Skin epidermis (tissue), 12 donors: Measurements from ENCODE around the gene BDH1.
"Not testable (repeated sequence)": the region's sequence is repeated elsewhere in the genome, so short reads cannot be mapped to it uniquely, and the experiment has no call there.

Experiments
- H3K27ac ChIP-seq, 21 experiments: fragments of 200-600 bp; sonication (generic) in 11 of 21; one replicate each; pipeline ENCODE4 v1.5.0; 2020; ENCODE audit warnings: mild to moderate bottlenecking in 3 of 21, inconsistent platforms in 2 of 21, moderate library complexity in 2 of 21
- H3K4me3 ChIP-seq, 7 experiments: fragments of 200-600 bp; sonication (generic) in 2 of 7; one replicate each; pipeline ENCODE4 v1.5.0; 2020; ENCODE audit warnings: inconsistent platforms in 2 of 7, mild to moderate bottlenecking in 2 of 7, moderate library complexity in 1 of 7

The BDH1 gene

DNA sequence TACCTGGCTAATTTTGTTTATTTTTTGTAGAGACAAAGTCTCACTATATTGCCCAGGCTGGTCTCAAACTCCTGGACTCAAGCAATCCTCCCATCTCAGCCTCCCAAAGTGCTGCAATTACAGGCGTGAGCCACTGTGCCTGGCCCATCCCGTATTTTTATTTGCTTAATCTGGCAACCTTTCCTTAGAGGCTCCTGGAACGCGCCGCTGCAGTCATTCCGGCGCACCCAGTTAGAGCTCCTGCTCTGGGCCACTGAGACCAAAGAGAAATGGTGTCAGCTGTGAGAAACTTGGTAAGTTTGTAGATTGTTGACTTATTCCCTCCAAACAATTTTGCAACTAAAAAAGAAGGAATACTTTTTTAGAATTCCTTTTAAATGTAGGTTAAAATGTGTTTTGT is 78.0 kb downstream of the BDH1 start:
- peak overlapping the region in 3 of 21 experiments; percentile 4 to 67 (median 31) for H3K27ac ChIP-seq
- H3K4me3 ChIP-seq = not testable (repeated sequence)

DNA sequence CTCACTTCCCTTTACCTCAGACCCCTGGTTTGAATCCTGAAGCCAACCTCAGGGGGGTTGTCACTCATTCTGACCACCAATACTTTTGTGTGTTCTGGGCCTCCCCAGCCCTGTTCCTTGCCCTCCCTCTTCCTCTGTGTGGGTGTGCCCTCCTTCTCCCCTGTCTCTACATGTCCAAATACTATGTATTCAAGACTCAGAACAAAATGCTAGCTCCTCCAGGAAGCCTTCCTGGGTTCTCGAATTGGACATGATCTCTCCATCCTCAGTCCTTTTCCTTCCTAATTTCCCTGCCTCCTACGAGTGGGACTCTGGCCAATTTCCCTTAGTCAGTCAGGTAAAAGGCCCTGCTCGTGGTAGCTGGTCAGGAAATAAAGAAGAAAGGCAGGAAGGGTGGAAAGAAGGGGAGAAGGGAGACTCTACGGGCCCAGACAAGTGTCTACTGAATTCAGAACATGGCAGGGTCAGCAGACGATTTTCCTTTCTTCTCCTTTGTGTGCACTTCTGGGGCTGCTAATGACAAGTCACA is 79.7 kb downstream of the BDH1 start:
- no peak overlapping the region for H3K4me3 ChIP-seq
- peak overlapping the region in 1 of 21 experiments; percentile 7 for H3K27ac ChIP-seq

DNA sequence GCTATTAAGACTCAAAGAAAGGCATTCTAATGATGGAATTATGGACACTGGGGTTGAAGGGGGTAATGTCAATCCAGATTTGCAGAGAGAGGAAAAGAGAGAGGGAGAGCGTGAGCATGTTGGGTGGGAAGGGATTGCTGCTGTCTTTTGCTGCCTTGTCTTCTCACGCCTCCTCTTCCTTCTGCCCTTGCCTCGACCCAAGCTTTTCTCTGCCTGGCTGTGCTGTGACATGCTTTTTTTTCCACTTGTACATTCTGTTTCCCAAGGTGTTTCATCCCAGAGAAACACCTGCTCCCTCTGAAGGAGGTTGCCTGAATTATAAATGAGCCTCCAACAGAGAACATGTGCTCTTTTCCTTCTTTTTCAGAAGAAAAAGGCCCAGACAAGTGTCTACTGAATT is 80.3 kb downstream of the BDH1 start:
- Histone ChIP-seq H3K4me3 (no peak overlapping the region), H3K27ac (no peak overlapping the region)

DNA sequence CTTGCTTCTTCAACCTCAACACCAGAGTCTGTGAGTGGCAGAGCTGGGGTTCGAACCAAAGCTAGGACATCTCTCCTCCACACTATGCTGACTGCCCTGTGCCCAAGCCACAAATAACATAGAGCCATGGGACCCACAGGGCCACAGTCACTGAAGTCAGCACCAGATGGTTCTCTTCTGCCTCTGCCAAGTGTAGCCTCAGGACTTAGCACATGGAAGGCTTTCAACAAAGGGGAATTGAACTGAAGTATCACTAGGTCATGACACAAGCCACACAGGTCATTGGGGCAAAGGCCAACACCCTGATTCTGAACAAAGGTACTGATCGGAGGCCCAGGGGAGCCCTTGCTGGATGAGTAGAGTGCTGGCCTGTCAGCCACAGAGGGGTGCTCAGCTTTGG is 83.6 kb downstream of the BDH1 start:
- Histone ChIP-seq H3K27ac (peak overlapping the region in 1 of 21 experiments; percentile 30), H3K4me3 (no peak overlapping the region)

DNA sequence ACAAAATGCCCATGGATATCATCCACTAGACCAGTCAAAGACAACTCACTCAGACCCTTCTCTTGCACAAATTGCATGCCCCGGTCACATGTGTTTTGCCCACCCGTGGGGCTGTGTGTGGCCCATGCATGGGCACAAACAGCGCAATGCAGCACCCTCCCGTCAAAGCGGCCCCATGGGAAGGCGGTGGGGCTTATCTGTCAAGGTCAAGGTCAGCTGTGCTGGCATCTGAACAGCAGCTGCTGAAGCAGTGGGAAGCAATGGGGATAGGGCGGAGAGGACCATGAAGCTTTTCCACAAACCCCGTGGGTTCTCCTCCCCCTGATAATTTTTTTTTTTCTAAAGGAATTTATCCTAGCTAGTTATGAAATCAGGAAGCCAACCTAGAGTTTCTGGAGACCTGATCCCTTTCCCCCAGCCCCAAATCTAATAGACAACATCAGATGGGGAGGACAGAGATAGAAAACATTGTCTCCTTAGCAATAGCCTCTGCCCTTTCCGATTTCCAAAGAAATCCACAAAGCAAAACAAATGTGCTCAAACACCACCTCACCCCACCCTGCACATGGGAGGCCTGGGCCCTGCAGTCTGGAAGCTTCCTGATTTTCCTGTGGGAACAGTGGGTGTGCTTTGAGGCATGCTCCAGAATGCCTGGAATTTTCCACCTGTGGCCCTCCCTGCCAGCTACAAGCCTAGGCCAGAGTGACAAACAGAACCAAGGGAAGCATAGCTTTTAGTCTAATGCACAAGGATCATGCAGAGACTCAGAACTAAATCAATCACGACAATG is 84.4 kb downstream of the BDH1 start:
- Histone ChIP-seq H3K27ac (peak overlapping the region in 1 of 21 experiments; percentile 30), H3K4me3 (no peak overlapping the region)

DNA sequence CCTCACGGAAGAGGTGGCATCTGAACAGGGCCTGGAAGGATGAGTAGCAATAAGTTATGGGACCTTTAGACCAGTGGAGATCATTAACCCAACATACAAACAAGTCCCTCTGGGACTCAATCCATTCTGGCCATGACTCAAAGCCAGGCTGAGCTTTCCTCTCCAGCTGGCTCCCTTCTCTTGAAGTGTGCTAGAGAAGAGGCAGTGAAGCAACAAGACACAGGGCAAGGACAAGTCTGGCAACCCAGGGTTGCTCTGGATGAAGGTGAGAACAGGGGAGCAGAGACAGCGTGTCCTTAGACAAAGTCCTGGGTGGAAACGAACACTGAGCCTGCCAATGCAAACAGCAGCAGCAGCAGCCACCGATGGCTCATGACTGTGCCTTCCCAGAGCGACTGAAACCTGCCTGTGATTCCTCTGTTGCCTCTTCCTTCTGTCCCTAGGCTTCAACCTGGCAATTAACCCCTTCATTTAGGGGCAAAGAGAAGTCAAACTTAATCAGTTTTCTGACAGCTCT is 86.8 kb downstream of the BDH1 start:
- peak overlapping the region in 1 of 21 experiments; percentile 12 for H3K27ac ChIP-seq
- no peak overlapping the region for H3K4me3 ChIP-seq

DNA sequence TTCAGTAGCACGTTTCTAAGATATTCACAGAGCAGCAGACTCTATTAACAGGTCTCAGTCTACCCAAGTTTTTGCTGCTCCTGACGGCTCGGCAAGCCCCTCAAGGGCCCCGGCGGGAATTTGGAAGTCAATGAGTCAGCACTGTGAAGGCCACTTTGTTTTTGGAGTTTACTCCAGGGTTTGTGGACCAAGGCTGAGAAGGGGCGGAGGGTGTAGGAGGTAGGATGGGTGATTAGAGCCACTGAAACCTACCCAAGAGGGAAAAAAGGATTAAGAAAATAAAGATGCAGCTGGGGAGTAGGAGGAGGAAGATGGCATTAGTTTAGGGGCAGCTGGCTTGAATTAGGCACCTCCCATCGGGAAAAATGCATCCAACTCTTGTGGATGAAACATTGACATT is 87.6 kb downstream of the BDH1 start:
- Histone ChIP-seq H3K4me3 (no peak overlapping the region), H3K27ac (peak overlapping the region in 2 of 21 experiments; percentile 38 to 81)

DNA sequence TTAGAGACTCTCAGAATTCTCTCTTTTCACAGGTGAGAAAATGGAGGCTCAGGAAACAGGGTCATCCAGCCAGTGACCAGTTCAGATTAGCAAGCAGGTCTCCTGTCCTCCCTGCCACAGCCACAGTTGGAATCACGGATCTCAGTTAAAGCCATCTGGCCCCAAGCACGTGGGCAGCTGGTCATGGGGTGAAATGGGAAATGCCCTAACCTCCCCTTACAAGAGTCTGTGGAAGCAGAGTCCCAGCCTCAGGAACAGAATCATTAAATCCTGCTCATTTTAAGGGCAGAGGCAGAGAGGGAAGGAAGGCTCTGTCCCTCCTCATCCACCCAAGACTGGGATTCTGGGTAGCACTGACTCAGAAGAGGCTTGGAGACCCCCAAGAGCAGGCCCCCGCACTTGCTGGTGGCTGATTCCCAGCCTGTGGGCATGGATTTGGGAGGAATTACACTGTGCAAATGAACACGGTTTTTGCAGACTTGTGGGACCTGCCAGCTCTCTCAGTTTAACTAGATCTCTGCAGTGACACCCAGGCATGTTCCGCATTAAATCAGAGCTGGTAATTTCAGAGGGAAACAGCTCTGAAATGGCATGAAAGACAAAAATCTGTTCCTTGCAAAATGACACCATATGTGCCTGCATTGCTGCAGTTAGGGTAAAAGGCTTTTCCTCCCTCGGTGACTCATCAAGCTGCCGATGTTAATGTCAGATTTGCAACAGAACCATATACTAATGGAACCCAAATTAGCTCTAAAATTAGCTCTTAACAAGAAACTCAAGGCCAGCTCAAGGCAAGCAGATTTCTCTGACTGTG is 89.0 kb downstream of the BDH1 start:
- Histone ChIP-seq H3K4me3 (no peak overlapping the region), H3K27ac (peak overlapping the region in 17 of 21 experiments; percentile 22 to 81 (median 50))

DNA sequence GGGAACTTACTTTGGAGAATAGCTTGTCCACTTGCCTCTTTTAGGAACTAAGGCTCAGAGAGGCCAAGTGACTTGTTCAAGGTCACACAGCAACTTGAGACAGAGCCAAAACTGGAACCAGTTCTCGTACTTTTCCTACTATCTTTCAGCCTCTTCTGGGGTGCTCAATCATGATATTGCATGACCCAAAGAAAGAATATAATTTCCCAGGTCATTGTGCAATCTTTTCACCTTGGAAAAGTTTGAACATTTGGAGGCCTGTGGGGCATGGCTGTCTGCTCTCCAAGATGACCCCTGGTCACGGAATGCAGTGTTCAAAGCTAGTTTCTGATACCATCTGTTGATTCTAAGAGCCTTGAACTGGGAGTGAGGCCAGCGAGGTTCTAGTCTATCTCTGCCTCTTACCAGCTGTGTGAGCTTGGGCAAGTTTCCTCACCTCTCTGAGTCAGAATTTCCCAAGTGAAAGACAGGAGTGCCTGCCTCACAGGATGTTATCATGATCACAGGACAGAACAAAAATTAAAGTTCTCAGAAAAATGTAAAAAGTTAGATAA is 89.7 kb downstream of the BDH1 start:
- Histone ChIP-seq H3K27ac (peak overlapping the region in 12 of 21 experiments; percentile 14 to 81 (median 50)), H3K4me3 (no peak overlapping the region)

DNA sequence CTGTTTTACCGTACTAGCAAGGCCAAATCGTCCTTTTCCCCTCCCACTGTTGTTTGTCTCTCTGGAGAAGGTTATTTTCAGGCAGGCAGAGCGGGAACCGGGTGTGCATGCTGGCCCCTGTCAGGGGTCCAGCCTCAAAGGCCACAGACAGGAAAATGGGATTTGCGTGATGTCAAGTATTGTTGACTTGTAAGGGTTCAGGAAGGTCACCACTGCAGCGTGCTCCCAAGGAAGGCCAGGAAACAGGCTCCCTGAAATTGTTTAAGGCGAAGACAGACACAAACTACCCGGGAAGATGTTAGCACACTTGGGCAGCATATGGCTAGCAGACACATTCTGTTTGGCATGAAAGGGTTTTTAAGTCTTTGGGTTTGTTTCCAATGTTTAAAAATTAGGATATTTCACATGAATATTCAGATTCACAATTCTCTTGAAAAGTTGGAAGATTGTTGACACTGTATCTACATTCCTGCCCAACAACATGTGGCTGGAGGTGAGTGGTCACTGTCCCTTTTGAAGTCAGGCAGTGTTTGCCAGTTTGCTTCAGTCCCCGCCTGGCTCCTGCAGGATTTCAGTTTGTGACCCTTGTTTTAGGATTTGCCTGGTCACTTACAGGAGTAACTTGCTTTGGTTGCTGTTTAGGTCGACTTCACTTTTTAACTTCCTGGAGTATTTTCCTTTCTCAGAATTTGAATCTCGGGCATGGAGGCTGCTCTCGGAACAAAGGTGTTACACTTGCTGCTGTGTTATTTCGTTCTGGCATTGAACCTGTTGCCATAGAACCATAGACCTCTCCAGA is 90.4 kb downstream of the BDH1 start:
- peak overlapping the region in 2 of 21 experiments; percentile 4 to 81 for H3K27ac ChIP-seq
- H3K4me3 ChIP-seq = no peak overlapping the region

DNA sequence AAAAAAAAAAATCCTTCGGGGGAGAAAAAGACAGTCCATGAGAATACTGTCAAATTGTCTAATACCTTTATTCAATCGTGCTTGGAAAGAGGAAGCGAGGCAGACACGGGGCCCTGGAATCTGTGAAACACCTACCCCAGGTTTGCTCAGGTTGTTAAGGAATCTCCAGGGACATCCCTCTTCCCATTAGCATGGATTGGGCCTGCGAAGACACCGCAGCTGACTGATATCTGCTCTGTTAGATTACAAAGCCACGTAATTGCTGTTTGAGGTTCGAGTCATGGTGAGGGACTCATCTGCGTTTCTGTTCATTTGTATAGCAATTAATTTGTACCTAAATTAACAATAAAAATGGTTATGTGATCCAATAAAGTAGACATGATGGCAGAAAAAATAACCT is 91.0 kb downstream of the BDH1 start:
- H3K27ac ChIP-seq = peak overlapping the region in 1 of 21 experiments; percentile 81
- H3K4me3 ChIP-seq = no peak overlapping the region

DNA sequence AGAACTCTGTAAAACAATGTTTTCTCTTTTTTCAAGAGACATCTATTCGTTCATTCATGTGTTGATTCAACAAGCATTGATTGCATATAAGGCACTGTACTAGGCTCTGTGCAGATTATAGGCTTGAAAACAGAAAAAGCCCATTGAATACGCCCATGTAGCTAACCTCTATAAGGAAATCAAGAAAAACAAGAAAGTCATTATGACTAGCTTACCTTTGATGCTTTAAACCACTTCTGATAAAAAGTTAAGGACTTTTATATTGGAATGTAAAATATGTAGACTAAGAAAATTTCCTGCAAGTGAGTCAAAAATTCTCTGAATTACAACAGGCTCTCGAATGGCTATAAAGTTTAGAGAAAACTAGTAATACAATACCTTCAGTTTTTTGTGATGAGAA is 92.5 kb downstream of the BDH1 start:
- H3K27ac ChIP-seq = no peak overlapping the region
- no peak overlapping the region for H3K4me3 ChIP-seq

DNA sequence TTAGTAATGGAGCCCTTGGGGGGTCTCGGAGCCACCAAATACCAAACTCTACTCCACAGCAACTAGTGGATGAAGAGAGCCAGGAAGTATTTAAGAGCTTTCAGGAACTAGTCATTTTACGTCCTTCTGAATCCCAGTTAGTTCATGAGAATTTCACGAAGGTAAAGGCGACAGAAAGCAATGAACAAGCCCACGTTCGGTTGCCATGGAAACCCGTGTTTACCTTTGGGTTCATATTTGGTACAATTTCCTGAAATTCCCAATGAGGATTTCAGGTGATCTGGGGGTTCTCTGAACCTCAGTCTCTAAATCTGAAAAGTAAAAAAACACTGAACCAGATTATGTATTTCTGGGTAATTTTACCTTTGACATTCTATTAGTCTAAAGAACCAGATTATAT is 93.0 kb downstream of the BDH1 start:
- Histone ChIP-seq H3K27ac (no peak overlapping the region), H3K4me3 (no peak overlapping the region)

DNA sequence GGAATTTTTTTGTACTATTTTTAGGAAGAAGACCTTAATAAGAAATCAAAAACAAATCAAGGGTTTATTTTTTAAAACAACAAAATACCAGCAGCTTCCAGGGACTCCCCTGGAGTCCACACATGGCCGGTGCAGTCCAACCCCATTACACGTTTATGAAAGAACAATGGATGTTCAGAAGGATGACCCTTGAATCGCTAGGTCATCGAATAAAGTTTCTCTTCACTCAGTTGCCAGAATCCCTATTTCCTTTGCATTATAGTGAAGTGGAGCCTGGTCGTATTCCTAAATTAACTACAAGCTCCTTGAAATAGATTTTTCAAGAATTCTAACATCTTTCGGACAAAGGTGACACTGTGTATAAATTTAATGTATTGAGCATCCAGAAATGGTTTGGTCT is 95.1 kb downstream of the BDH1 start:
- Histone ChIP-seq H3K27ac (no peak overlapping the region), H3K4me3 (no peak overlapping the region)

DNA sequence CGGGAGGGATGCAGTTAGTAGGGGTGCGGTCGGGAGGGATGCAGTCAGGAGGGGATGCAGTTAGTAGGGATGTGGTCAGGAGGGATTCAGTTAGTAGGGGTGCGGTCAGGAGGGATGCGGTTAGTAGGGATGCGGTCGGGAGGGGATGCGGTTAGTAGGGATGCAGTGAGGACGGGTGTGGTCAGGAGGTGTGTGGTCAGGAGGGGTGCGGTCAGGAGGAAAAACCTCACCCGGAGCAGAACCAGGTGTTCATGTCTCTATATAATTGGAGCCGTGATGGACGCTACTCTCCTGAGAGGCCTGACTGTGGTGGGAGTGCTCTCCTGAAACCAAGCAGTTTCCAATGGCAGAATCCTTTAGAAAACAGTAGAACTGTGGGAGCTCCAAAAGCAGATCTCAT is 95.8 kb downstream of the BDH1 start:
- H3K4me3 ChIP-seq = no peak overlapping the region

More for the DNA sequence above, 95.8 kb downstream of the BDH1 start:
- no peak overlapping the region for H3K27ac ChIP-seq
